Fibroblast of lung (primary cell): ENCODE results near the gene GSK3A. TPM values are rescaled to one million over a fixed set of nuclear protein-coding genes. Genes with fewer than 3 reads are reported as not detected.
A peak's percentile ranks its signal among the peaks of the same experiment; 100 is the strongest.
"Not testable (repeated sequence)": the region's sequence is repeated elsewhere in the genome, so short reads cannot be mapped to it uniquely, and the experiment has no call there.

Experiments
- DNase-seq, 2 donors: peaks; one replicate each; pipeline versions ENCODE4 v3.0.0 to v3.0.0-alpha.2; 2010; ENCODE audit warnings: low read depth in 2 of 2
- H2AFZ ChIP-seq: 2 replicates; pipeline ENCODE4 v1.5.1; 2012; ENCODE audit warnings: low read length, control low read depth, inconsistent platforms
- H3K27ac ChIP-seq: 2 replicates; pipeline ENCODE4 v1.5.1; 2011; ENCODE audit warnings: low read length, control low read depth; ENCODE audit not compliant: insufficient read depth
- H3K27me3 ChIP-seq: 2 replicates; pipeline ENCODE4 v1.5.1; 2011; ENCODE audit warnings: mild to moderate bottlenecking, low read length; ENCODE audit not compliant: control insufficient read depth, insufficient read depth
- H3K36me3 ChIP-seq: 2 replicates; pipeline ENCODE4 v1.5.1; 2011; ENCODE audit warnings: low read length; ENCODE audit not compliant: control insufficient read depth, insufficient read depth
- H3K4me1 ChIP-seq: 2 replicates; pipeline ENCODE4 v1.5.1; 2011; ENCODE audit warnings: low read length; ENCODE audit not compliant: control insufficient read depth, insufficient read depth; ENCODE audit errors: extremely low read depth
- H3K4me2 ChIP-seq: 2 replicates; pipeline ENCODE4 v1.5.1; 2011; ENCODE audit warnings: low read length, control low read depth; ENCODE audit not compliant: insufficient read depth; ENCODE audit errors: extremely low read depth
- H3K4me3 ChIP-seq, 4 experiments: fragments of 200-600 bp in 1 of 4; sonication (generic) in 1 of 4; replicated peaks in 1 of 4; 2 replicates each; pipeline ENCODE4 v1.5.1; 2011 to 2016; ENCODE audit warnings: low read length in 4 of 4, low read depth in 3 of 4, mild to moderate bottlenecking in 3 of 4, control low read depth in 2 of 4, inconsistent platforms in 1 of 4, mixed read lengths in 1 of 4; ENCODE audit not compliant: insufficient read depth in 1 of 4; ENCODE audit errors: control extremely low read depth in 1 of 4
- H3K79me2 ChIP-seq: 2 replicates; pipeline ENCODE4 v1.5.1; 2012; ENCODE audit warnings: mild to moderate bottlenecking, low read length, inconsistent platforms; ENCODE audit not compliant: control insufficient read depth, insufficient read depth
- H3K9ac ChIP-seq: 2 replicates; pipeline ENCODE4 v1.5.1; 2011; ENCODE audit warnings: mild to moderate bottlenecking, low read length, control low read depth; ENCODE audit not compliant: insufficient read depth
- H3K9me3 ChIP-seq: 2 replicates; pipeline ENCODE4 v1.5.1; 2012; ENCODE audit warnings: low read depth, low read length; ENCODE audit not compliant: control insufficient read depth, insufficient read depth
- H4K20me1 ChIP-seq: 2 replicates; pipeline ENCODE4 v1.5.1; 2011; ENCODE audit warnings: low read length; ENCODE audit not compliant: control insufficient read depth, insufficient read depth; ENCODE audit errors: extremely low read depth
- EZH2 ChIP-seq: IDR thresholded peaks from 2 replicates; pipeline ENCODE4 v1.5.1; 2012; ENCODE audit warnings: low read length, control low read depth, mild to moderate bottlenecking; ENCODE audit errors: missing control alignments
- polyA plus RNA-seq, 2 donors: library from polyadenylated mRNA; depleted of rRNA in 1 of 2; stranded (reverse) in 1 of 2; unstranded in 1 of 2; fragments of >200 nt; gene quantifications; 2 replicates each; pipeline ENCODE4 v1.2.1, GENCODE V29; 2011 to 2012; ENCODE audit warnings: missing spikeins in 1 of 2
- total RNA-seq: library from RNA; depleted of rRNA; stranded (reverse); fragments of >200 nt; gene quantifications from 2 replicates; pipeline ENCODE4 v1.2.1, GENCODE V29; 2014
- TF ChIP-seq, protein P1 (sequence below), 2 donors: IDR thresholded peaks in 1 of 2; conservative IDR thresholded peaks in 1 of 2; 1 replicate in 1 of 2; 2 replicates in 1 of 2; pipeline ENCODE4 v1.5.1; 2011 to 2012; ENCODE audit warnings: low read length in 2 of 2, control low read depth in 1 of 2, inconsistent platforms in 1 of 2, low read depth in 1 of 2, mild to moderate bottlenecking in 1 of 2

Gene GSK3A
- total and polyA plus RNA-seq, 2 donors (not counting 1 experiment from before 2014, with no cell fraction given), result 11.6 to 21.7 TPM

GRCh38 chr19:42268704-42269477, 26.5 kb upstream of the GSK3A start, which contains the start of gene CIC:
CIC (plus strand) TSS chr19:42269252; CDS start chr19:42271784, 2,532 bp downstream.
- Histone ChIP-seq H3K4me1 (peaks cover 13% of the 10 kb centered on the region), H3K27ac (peak within 1 kb of the TSS; percentile 98), H3K79me2 (peaks cover 35% of the 10 kb centered on the region), H3K27me3 (no peaks in the 10 kb centered on the region), H3K4me2 (peak within 1 kb of the TSS; percentile 98), H3K4me3 (peak within 1 kb of the TSS; percentile 82 to 89 (median 84)), H4K20me1 (no peaks in the 10 kb centered on the region), H2AFZ (peak within 1 kb of the TSS; percentile 88), H3K9ac (peak within 1 kb of the TSS; percentile 97), H3K36me3 (peaks cover 18% of the 10 kb centered on the region), H3K9me3 (no peaks in the 10 kb centered on the region)
- TF ChIP-seq EZH2, result no peak
- TF ChIP-seq, protein P1, sequence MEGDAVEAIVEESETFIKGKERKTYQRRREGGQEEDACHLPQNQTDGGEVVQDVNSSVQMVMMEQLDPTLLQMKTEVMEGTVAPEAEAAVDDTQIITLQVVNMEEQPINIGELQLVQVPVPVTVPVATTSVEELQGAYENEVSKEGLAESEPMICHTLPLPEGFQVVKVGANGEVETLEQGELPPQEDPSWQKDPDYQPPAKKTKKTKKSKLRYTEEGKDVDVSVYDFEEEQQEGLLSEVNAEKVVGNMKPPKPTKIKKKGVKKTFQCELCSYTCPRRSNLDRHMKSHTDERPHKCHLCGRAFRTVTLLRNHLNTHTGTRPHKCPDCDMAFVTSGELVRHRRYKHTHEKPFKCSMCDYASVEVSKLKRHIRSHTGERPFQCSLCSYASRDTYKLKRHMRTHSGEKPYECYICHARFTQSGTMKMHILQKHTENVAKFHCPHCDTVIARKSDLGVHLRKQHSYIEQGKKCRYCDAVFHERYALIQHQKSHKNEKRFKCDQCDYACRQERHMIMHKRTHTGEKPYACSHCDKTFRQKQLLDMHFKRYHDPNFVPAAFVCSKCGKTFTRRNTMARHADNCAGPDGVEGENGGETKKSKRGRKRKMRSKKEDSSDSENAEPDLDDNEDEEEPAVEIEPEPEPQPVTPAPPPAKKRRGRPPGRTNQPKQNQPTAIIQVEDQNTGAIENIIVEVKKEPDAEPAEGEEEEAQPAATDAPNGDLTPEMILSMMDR (conservative IDR thresholded peaks at IDR 0.05 in 1 of 2, IDR thresholded peaks at IDR 0.05 in 1 of 2; ENCODE audit: low read depth in 1 of 2, low read length in 2 of 2), result no peak
- peak; percentile 100 for DNase-seq

DNA sequence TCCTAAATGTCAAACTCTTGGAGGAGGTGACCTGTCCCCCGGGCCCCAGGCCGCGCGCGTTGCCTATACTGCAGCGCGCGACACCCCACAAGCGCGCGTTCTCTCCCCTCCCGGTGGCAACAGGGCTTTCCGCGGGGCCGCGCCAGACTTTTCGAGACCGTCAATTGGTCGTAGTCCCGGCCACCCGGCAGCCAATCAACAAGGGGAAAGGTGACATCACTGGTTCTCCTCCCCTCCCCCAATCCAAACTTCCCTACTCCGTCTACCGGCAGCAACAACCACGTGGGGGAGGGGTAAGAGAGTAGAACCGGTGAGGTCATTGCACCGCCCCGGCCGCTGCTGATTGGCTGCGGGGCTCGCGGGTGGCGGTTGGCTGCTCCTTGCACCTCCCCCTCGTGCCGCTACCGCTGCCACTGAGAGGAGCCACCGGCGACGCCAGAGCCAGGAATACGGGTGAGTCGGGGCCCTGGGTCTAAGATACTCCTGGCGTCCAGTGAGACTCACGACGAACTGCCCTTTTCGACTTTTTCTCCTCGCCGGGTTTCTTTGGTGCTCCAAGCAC, 25.8 kb upstream of the GSK3A start:
- Histone ChIP-seq H3K27ac (peak overlapping the region; percentile 98), H3K4me1 (peaks cover 13% of the 10 kb centered on the region), H3K9me3 (no peaks in the 10 kb centered on the region), H2AFZ (peak overlapping the region; percentile 95), H3K4me2 (peak overlapping the region; percentile 98), H3K27me3 (no peaks in the 10 kb centered on the region), H3K36me3 (peaks cover 13% of the 10 kb centered on the region), H4K20me1 (no peaks in the 10 kb centered on the region), H3K9ac (peak overlapping the region; percentile 97), H3K79me2 (peaks cover 29% of the 10 kb centered on the region), H3K4me3 (peak overlapping the region; percentile 71 to 89 (median 74))
- TF ChIP-seq, protein P1 (conservative IDR thresholded peaks at IDR 0.05 in 1 of 2, IDR thresholded peaks at IDR 0.05 in 1 of 2; ENCODE audit: low read depth in 1 of 2, low read length in 2 of 2), result no peak
- no peak for TF ChIP-seq EZH2
- DNase-seq, result peak; percentile 98 to 99

DNA sequence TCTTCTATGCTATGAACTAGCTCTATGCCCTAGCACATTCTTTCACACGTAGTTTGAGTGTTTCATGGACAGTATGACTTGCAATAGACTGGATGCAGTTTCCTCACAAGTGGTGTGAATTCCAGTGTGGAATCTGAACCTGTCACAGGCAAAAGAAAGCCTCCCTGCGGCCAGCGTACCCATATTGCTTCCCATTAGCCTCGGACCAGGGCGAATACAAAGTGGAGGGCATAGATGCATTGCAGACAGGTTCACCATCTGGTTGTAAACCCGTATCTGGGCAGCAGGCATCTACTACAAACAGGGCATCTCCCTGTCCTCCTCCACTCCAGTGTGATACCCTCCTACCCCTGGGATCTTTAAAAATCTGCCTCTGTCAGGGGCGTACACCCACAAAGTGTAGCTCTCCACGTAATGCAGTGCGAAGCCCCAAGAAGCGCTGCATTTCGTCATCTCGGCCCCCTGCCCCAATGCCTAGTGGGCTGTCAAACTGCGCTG, 25.3 kb upstream of the GSK3A start:
- Histone ChIP-seq H3K9ac (peak overlapping the region; percentile 67), H3K27me3 (no peaks in the 10 kb centered on the region), H3K36me3 (peaks cover 8% of the 10 kb centered on the region), H3K4me3 (peak overlapping the region; percentile 57 to 89 (median 69)), H3K27ac (peak overlapping the region; percentile 98), H3K4me2 (peak overlapping the region; percentile 98), H3K9me3 (no peaks in the 10 kb centered on the region), H3K79me2 (peaks cover 29% of the 10 kb centered on the region), H2AFZ (peak overlapping the region; percentile 95), H4K20me1 (no peaks in the 10 kb centered on the region), H3K4me1 (peaks cover 13% of the 10 kb centered on the region)
- no peak for DNase-seq
- TF ChIP-seq, protein P1 (conservative IDR thresholded peaks at IDR 0.05 in 1 of 2, IDR thresholded peaks at IDR 0.05 in 1 of 2; ENCODE audit: low read depth in 1 of 2, low read length in 2 of 2), result no peak
- TF ChIP-seq EZH2, result no peak

- not testable (repeated sequence) for H3K27me3 ChIP-seq, H3K36me3 ChIP-seq, H3K4me3 ChIP-seq, DNase-seq, H3K27ac ChIP-seq, H3K9ac ChIP-seq, H4K20me1 ChIP-seq, H2AFZ ChIP-seq, H3K9me3 ChIP-seq
- H3K4me1 ChIP-seq, result peaks cover 13% of the 10 kb centered on the region
- H3K79me2 ChIP-seq, result peaks cover 24% of the 10 kb centered on the region
- peak overlapping the region; percentile 98 for H3K4me2 ChIP-seq
Measured at GRCh38 chr19:42266928-42267603, 24.7 kb upstream of the GSK3A start.
